Fibroblast of villous mesenchyme (primary cell): Measurements from ENCODE around the gene ZNF420. TPM values are rescaled to one million over a fixed set of nuclear protein-coding genes. Genes with fewer than 3 reads are reported as not detected.
"Not testable (repeated sequence)": the region's sequence is repeated elsewhere in the genome, so short reads cannot be mapped to it uniquely, and the experiment has no call there.

Source experiments
- DNase-seq: peaks from one replicate; pipeline ENCODE4 v3.0.0-alpha.2; 2010; ENCODE audit warnings: low read depth
- H3K4me3 ChIP-seq: 2 replicates; pipeline ENCODE4 v1.5.1; 2011; ENCODE audit warnings: low read depth, mild to moderate bottlenecking, low read length
- total RNA-seq: library from RNA; depleted of rRNA; stranded (reverse); fragments of >200 nt; gene quantifications from 2 replicates; pipeline ENCODE4 v1.2.3, GENCODE V29; 2012
- TF ChIP-seq, protein P1 (sequence below): IDR thresholded peaks from 2 replicates; pipeline ENCODE4 v1.5.1; 2012; ENCODE audit warnings: low read depth, mild to moderate bottlenecking, low read length; ENCODE audit not compliant: insufficient read depth

The ZNF420 gene
- total RNA-seq = 4.8 and 8.2 TPM in 2 replicates

DNA sequence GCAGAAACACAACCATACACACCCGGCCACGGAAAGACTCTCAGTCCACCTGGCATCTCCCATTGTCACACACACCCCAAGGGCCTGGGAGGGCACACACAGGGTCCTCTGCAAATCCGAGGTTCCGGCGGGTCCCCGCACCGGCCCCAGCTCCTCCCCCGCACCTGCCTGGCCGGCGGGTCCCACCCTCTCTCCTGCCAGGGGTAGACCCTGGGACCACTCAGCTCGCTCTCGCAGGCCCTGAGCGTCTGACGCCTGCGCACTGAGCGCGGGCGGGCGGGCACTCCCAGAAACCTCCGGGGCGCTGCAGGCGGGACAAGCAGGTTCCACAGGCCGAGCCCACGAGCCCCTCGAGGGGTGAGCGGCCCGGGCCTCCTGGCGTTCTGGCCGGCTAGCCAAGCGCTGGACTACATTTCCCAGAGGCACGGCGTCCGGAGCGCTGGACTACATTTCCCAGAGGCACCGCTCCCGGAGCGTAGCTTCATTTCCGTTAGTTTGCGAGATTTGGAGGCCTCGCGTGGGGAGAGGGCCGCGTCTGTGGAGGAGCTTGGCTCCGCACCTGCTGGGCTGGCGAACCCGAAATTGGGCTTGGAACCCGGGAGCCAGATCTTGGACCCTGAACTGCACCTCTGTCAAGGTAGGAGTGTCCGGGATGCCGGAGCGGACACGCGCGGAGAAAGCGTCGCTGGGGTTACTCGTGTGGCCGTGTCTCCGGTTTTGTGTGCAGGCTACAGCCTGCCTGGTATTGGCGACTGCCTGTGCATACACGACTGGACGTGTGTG lies at the start of gene ZNF420:
Gene ZNF420, plus strand, starts transcription at position 500 of the 783 bp plus-strand sequence. CDS start 10,686 bp downstream, outside the sequence.
- TF ChIP-seq, protein P1, sequence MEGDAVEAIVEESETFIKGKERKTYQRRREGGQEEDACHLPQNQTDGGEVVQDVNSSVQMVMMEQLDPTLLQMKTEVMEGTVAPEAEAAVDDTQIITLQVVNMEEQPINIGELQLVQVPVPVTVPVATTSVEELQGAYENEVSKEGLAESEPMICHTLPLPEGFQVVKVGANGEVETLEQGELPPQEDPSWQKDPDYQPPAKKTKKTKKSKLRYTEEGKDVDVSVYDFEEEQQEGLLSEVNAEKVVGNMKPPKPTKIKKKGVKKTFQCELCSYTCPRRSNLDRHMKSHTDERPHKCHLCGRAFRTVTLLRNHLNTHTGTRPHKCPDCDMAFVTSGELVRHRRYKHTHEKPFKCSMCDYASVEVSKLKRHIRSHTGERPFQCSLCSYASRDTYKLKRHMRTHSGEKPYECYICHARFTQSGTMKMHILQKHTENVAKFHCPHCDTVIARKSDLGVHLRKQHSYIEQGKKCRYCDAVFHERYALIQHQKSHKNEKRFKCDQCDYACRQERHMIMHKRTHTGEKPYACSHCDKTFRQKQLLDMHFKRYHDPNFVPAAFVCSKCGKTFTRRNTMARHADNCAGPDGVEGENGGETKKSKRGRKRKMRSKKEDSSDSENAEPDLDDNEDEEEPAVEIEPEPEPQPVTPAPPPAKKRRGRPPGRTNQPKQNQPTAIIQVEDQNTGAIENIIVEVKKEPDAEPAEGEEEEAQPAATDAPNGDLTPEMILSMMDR = no peak
- peak within 1 kb of the TSS; percentile 92 for H3K4me3 ChIP-seq
- DNase-seq = peak; percentile 96

GRCh38 chr19:37045140-37045539 lies 33.1 kb upstream of the ZNF420 start:
- no peak for DNase-seq
- no peak overlapping the region for H3K4me3 ChIP-seq
- TF ChIP-seq, protein P1 = no peak

GRCh38 chr19:37055330-37055729 lies 22.9 kb upstream of the ZNF420 start:
- H3K4me3 ChIP-seq = no peak overlapping the region
- no peak for DNase-seq
- TF ChIP-seq, protein P1 = no peak

GRCh38 chr19:37056776-37057175 lies 21.5 kb upstream of the ZNF420 start:
- TF ChIP-seq, protein P1 = no peak
- no peak for DNase-seq
- H3K4me3 ChIP-seq = no peak overlapping the region

- H3K4me3 ChIP-seq = no peak overlapping the region
- TF ChIP-seq, protein P1 = no peak
- no peak for DNase-seq
These were observed 19.1 kb upstream of the ZNF420 start for GRCh38 chr19:37059142-37059541.

DNA sequence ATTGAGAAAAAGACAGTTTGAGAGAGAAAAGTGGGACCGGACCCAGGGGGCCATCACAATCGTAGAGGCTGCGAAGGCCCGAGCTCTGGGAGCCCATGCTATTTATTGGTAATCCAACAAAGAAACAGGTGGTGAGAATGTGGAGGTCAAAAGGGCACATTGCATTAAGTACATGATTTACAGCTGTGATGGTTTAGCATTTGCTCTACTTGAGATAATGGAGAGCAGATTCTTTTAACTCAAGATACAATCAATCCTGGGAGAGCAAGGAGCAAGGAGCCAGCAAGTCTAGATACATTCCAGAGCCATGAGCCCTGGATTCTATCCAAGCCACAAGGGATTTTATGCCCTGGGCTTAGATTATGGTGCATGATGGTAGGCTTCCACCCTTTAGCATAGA lies 13.3 kb upstream of the ZNF420 start:
- H3K4me3 ChIP-seq, DNase-seq: not testable (repeated sequence)

GRCh38 chr19:37074111-37074510 lies 4.1 kb upstream of the ZNF420 start:
- TF ChIP-seq, protein P1 = no peak
- H3K4me3 ChIP-seq = no peak overlapping the region
- DNase-seq = no peak
